T-helper 2 cell (primary cell): Measurements from ENCODE around the gene HNF4A.

Source experiments
- DNase-seq, 5 experiments: peaks; one replicate each; pipeline versions ENCODE4 v3.0.0 to v3.0.0-alpha.2; 2012 to 2022

HNF4A gene

GRCh38 chr20:44406572-44407137, 51.2 kb downstream of the HNF4A start:
- DNase-seq, result no peak

- DNase-seq, result no peak
These were observed 52.1 kb downstream of the HNF4A start for GRCh38 chr20:44407402-44408184.

GRCh38 chr20:44409132-44409600, 53.7 kb downstream of the HNF4A start:
- DNase-seq, result no peak

- no peak for DNase-seq
These were observed 55.1 kb downstream of the HNF4A start for GRCh38 chr20:44410583-44411019.

- no peak for DNase-seq
These were observed 55.7 kb downstream of the HNF4A start for GRCh38 chr20:44411020-44411756.

GRCh38 chr20:44411757-44412401, 56.4 kb downstream of the HNF4A start:
- DNase-seq, result no peak

- DNase-seq, result no peak
These were observed 57.1 kb downstream of the HNF4A start for GRCh38 chr20:44412402-44413144.

- DNase-seq, result no peak
These were observed 58.3 kb downstream of the HNF4A start for GRCh38 chr20:44413575-44414345.

GRCh38 chr20:44414346-44414714, 58.8 kb downstream of the HNF4A start:
- DNase-seq, result no peak

- DNase-seq, result no peak
These were observed 59.3 kb downstream of the HNF4A start for GRCh38 chr20:44414808-44415207.

GRCh38 chr20:44415833-44416715, 60.6 kb downstream of the HNF4A start:
- no peak for DNase-seq

GRCh38 chr20:44418069-44418905, 62.8 kb downstream of the HNF4A start:
- DNase-seq, result no peak

- DNase-seq, result no peak
These were observed 63.8 kb downstream of the HNF4A start for GRCh38 chr20:44419131-44419844.

GRCh38 chr20:44420497-44420896, 65.0 kb downstream of the HNF4A start:
- no peak for DNase-seq

- no peak for DNase-seq
These were observed 66.6 kb downstream of the HNF4A start for GRCh38 chr20:44422083-44422482.

GRCh38 chr20:44423480-44423879, 68.0 kb downstream of the HNF4A start:
- no peak for DNase-seq

GRCh38 chr20:44424039-44424495, 68.6 kb downstream of the HNF4A start:
- no peak for DNase-seq

GRCh38 chr20:44425923-44426322, 70.4 kb downstream of the HNF4A start:
- DNase-seq, result no peak
